Measurements from ENCODE around the gene APPBP2. TPM values are rescaled to one million over a fixed set of nuclear protein-coding genes. Genes with fewer than 3 reads are reported as not detected.

APPBP2 gene
- total RNA-seq (2022) (25.3 and 29.8 TPM in 2 replicates), Bru-seq, nascent RNA (percentile 82 among the genes with signal in this experiment), BruChase-seq, experiment 1, labeled RNA remaining after a 2-hour chase (percentile 77 among the genes with signal in this experiment), BruChase-seq, experiment 2, labeled RNA remaining after a 6-hour chase (percentile 67 among the genes with signal in this experiment)
- long read RNA-seq, full-length matches to known transcripts = 16 of 26 reads
- long read RNA-seq, partial matches to known transcripts = 6 of 26 reads
- long read RNA-seq, other reads (novel, unspliced or antisense) = 4 of 26 reads

DNA sequence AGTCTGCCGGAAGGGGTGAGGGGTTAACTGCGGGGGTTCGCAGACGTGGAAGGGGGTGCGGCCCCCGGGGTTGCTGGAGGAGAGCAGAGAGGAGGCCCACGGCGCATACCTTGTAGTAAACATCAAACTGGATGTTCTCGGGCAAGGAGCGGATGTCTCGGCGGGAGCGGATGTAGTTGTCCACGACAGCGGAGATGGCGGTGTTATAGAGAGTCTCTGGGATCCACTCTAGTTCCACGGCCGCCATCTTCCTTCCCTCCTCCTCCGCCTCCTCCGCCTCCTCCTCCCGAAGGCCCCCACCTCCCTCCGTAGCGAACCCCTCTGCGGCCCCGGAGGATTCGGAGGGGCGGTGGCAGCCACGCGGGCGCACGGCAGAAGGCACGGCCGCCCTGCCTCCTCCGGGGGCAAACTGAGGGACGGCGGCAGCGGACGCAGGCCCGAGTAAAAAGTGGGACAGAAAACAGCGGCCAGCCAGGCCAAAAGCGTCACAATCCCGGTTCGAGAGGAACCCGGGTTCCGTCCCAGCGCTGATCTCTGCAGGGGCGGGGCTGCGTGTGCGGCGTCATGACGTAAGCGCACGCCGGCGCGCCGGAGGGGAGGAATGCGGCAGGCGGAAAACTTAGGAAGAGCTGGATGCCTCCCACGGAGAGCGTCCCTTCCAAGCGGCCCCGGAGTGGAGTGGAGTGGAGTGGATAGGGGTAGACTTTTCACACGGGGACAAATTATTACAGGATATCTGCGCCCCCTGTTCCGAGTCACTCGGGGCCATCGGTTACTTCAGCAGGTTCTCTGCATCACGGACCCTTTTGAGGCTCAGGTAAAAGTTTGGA, at the start of gene APPBP2:
Gene APPBP2 (minus strand): TSS at position 558 of the 830 bp plus-strand sequence. CDS start 311 bp downstream, at position 247.
- no peaks in the 10 kb centered on the region for H3K36me3 ChIP-seq (ENCODE audit: control insufficient read depth, insufficient read depth, low read length)
- Mint-ChIP-seq H3K4me1 (ENCODE audit: low read depth, unreplicated experiment) (no peaks in the 10 kb centered on the region), H3K27ac (ENCODE audit: unreplicated experiment) (peak within 1 kb of the TSS; percentile 96), H3K27me3 (ENCODE audit: insufficient read depth, unreplicated experiment) (no peaks in the 10 kb centered on the region), H3K4me3 (ENCODE audit: unreplicated experiment) (peak within 1 kb of the TSS; percentile 96), H3K36me3 (ENCODE audit: insufficient read depth, unreplicated experiment) (peaks cover 23% of the 10 kb centered on the region), H3K9me3 (ENCODE audit: unreplicated experiment) (no peaks in the 10 kb centered on the region)
- H3K4me1 ChIP-seq = peaks cover 11% of the 10 kb centered on the region
- H3K4me3 ChIP-seq (ENCODE audit: low read depth, low read length) = peak within 1 kb of the TSS; percentile 87
- intact Hi-C loops (cut with micrococcal nuclease; ENCODE audit: unreplicated experiment) = loop anchor here (1.0 kb wide), 1 partner anchor 75 kb away; no protein-coding TSS in a partner anchor
- H3K27me3 ChIP-seq (replicated peaks; ENCODE audit: control insufficient read depth, insufficient read depth, low read length) = no peaks in the 10 kb centered on the region
- CTCF ChIA-PET = interaction anchor here (0.8 to 1.4 kb wide), 4 partner anchors 44 to 113 kb away, joined by 3 to 13 read pairs (median 4); partner anchors contain the start of gene PPM1D
- POLR2A ChIA-PET = interaction anchor here (0.6 to 2.1 kb wide), 6 partner anchors 17 to 406 kb away, joined by 3 to 18 read pairs (median 4); partner anchors contain the start of genes PPM1D and USP32
- DNase-seq = peak; percentile 88 to 90
- no TSS peak for BruUV-seq (replicated peaks)
- TF ChIP-seq, protein P1, sequence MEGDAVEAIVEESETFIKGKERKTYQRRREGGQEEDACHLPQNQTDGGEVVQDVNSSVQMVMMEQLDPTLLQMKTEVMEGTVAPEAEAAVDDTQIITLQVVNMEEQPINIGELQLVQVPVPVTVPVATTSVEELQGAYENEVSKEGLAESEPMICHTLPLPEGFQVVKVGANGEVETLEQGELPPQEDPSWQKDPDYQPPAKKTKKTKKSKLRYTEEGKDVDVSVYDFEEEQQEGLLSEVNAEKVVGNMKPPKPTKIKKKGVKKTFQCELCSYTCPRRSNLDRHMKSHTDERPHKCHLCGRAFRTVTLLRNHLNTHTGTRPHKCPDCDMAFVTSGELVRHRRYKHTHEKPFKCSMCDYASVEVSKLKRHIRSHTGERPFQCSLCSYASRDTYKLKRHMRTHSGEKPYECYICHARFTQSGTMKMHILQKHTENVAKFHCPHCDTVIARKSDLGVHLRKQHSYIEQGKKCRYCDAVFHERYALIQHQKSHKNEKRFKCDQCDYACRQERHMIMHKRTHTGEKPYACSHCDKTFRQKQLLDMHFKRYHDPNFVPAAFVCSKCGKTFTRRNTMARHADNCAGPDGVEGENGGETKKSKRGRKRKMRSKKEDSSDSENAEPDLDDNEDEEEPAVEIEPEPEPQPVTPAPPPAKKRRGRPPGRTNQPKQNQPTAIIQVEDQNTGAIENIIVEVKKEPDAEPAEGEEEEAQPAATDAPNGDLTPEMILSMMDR (IDR thresholded peaks at IDR 0.05; ENCODE audit: insufficient read depth in 1 of 2, low read depth in 1 of 2, low read length in 1 of 2, severe bottlenecking in 1 of 2, unreplicated experiment in 1 of 2) = no peak
- no peaks in the 10 kb centered on the region for H3K9me3 ChIP-seq

GRCh38 chr17:60573236-60574051, 47.4 kb upstream of the APPBP2 start:
- Histone ChIP-seq H3K4me1 (peaks cover 37% of the 10 kb centered on the region), H3K9me3 (no peaks in the 10 kb centered on the region), H3K4me3 (ENCODE audit: low read depth, low read length) (no peak overlapping the region), H3K36me3 (ENCODE audit: control insufficient read depth, insufficient read depth, low read length) (no peaks in the 10 kb centered on the region), H3K27me3 (replicated peaks; ENCODE audit: control insufficient read depth, insufficient read depth, low read length) (no peaks in the 10 kb centered on the region)
- no peaks in the 10 kb centered on the region for H3K27me3 Mint-ChIP-seq (ENCODE audit: insufficient read depth, unreplicated experiment)
- H3K9me3 Mint-ChIP-seq (ENCODE audit: unreplicated experiment) = no peaks in the 10 kb centered on the region
- ChIA-PET CTCF (interaction anchor here (1.0 to 1.1 kb wide), 2 partner anchors 26 to 67 kb away, joined by 3 to 4 read pairs; partner anchors contain the start of gene PPM1D), POLR2A (interaction anchor here (0.5 to 1.3 kb wide), 5 partner anchors 11 to 1290 kb away, joined by 3 to 8 read pairs (median 5); partner anchors contain the start of genes APPBP2, BRIP1 and PPM1D)
- BruUV-seq (replicated peaks) = no TSS peak
- H3K4me3 Mint-ChIP-seq (ENCODE audit: unreplicated experiment) = no peak overlapping the region
- H3K27ac Mint-ChIP-seq (ENCODE audit: unreplicated experiment) = peak overlapping the region; percentile 47
- H3K36me3 Mint-ChIP-seq (ENCODE audit: insufficient read depth, unreplicated experiment) = no peaks in the 10 kb centered on the region
- intact Hi-C loops (cut with micrococcal nuclease; ENCODE audit: unreplicated experiment) = no loop called here
- TF ChIP-seq, protein P1 (IDR thresholded peaks at IDR 0.05; ENCODE audit: insufficient read depth in 1 of 2, low read depth in 1 of 2, low read length in 1 of 2, severe bottlenecking in 1 of 2, unreplicated experiment in 1 of 2) = no peak
- peak; percentile 49 to 62 for DNase-seq
- peaks cover 7% of the 10 kb centered on the region for H3K4me1 Mint-ChIP-seq (ENCODE audit: low read depth, unreplicated experiment)

Measured in Caco-2 (cell line).